D721Med (cell line): ENCODE measurements around the gene SELENON.

Source experiments
- DNase-seq: peaks from one replicate; pipeline ENCODE4 v3.0.0; 2011; ENCODE audit warnings: low spot score; ENCODE audit not compliant: insufficient read length
- FAIRE-seq: peaks from 2 replicates; lab custom pipeline; 2011; peaks lifted over from hg19 to GRCh38; lab: Jason Lieb, UNC
- TF ChIP-seq, protein P1 (sequence below): IDR thresholded peaks from 2 replicates; pipeline ENCODE4 v1.5.1; 2012; ENCODE audit warnings: mild to moderate bottlenecking, control low read depth; ENCODE audit not compliant: insufficient read depth; ENCODE audit errors: missing control alignments

Gene SELENON, protein sequence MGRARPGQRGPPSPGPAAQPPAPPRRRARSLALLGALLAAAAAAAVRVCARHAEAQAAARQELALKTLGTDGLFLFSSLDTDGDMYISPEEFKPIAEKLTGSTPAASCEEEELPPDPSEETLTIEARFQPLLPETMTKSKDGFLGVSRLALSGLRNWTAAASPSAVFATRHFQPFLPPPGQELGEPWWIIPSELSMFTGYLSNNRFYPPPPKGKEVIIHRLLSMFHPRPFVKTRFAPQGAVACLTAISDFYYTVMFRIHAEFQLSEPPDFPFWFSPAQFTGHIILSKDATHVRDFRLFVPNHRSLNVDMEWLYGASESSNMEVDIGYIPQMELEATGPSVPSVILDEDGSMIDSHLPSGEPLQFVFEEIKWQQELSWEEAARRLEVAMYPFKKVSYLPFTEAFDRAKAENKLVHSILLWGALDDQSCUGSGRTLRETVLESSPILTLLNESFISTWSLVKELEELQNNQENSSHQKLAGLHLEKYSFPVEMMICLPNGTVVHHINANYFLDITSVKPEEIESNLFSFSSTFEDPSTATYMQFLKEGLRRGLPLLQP

DNA sequence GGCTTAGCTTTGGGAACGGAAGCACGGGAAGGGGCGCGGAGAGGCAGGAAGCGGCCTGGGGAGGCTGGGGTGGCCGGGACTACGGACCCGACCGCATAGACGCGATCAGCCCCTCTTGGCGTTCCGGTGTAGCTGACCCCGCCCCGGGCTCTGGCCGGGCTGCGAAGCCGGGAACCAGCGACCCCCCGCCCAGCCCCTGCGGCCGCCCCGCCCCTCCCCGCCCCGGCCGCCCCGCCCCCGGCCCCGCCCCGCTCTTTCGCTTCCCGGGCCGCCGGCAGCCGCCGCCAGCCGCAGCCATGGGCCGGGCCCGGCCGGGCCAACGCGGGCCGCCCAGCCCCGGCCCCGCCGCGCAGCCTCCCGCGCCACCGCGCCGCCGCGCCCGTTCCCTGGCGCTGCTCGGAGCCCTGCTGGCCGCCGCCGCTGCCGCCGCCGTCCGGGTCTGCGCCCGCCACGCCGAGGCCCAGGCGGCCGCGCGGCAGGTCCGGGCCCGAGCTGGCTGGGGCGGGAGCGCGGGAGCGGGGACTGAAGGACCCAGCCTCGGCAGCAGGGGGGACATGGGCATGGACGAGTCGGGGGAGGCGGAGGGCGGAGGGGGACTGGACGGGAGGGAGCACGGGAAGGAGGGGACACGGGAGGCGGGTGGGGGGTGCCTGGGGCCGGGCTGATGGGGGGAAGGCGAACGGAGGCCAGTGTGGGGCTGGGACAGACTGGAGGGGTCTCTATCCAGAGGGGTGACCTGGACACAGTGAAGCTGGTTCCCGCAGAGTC is at the start of gene SELENON:
Gene SELENON, plus strand, starts transcription at position 259 of the 768 bp plus-strand sequence. Its CDS starts 38 bp downstream, at position 297.
- FAIRE-seq (no peak), DNase-seq (peak; percentile 58)
- TF ChIP-seq, protein P1, sequence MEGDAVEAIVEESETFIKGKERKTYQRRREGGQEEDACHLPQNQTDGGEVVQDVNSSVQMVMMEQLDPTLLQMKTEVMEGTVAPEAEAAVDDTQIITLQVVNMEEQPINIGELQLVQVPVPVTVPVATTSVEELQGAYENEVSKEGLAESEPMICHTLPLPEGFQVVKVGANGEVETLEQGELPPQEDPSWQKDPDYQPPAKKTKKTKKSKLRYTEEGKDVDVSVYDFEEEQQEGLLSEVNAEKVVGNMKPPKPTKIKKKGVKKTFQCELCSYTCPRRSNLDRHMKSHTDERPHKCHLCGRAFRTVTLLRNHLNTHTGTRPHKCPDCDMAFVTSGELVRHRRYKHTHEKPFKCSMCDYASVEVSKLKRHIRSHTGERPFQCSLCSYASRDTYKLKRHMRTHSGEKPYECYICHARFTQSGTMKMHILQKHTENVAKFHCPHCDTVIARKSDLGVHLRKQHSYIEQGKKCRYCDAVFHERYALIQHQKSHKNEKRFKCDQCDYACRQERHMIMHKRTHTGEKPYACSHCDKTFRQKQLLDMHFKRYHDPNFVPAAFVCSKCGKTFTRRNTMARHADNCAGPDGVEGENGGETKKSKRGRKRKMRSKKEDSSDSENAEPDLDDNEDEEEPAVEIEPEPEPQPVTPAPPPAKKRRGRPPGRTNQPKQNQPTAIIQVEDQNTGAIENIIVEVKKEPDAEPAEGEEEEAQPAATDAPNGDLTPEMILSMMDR = no peak

DNA sequence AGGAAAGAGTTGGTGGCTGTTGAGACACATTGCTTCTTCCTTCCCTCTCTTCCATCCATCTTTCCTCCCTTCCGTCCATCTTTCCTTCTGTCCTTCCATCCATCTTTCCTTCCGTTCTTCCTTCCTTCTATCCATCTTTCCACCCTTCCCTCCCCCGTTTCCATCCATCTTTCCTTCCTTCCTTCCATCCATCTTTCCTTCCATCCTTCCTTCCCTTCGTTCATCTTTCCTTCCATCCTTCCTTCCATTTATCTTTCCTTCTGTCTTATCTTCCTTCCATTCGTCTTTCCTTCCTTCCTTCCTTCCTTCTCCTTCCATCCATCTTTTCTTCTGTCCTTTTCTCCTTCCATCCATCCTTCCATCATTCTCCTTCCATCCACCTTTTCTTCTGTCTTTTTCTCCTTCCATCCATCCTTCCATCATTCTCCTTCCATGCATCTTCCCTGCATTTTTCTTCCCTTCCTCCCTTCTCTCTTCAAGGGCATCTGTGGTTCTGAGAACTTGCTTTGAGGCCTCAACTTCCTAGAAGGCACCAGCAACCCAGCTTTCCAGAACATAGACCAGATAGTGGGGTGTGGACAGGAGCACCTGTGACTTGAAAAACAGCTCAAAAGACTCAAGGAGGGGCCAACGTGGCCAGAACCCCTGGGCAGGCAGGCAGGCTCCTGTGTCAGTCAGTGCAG is 48.9 kb upstream of the SELENON start:
- FAIRE-seq = no peak
- TF ChIP-seq, protein P1 = no peak
- no peak for DNase-seq

DNA sequence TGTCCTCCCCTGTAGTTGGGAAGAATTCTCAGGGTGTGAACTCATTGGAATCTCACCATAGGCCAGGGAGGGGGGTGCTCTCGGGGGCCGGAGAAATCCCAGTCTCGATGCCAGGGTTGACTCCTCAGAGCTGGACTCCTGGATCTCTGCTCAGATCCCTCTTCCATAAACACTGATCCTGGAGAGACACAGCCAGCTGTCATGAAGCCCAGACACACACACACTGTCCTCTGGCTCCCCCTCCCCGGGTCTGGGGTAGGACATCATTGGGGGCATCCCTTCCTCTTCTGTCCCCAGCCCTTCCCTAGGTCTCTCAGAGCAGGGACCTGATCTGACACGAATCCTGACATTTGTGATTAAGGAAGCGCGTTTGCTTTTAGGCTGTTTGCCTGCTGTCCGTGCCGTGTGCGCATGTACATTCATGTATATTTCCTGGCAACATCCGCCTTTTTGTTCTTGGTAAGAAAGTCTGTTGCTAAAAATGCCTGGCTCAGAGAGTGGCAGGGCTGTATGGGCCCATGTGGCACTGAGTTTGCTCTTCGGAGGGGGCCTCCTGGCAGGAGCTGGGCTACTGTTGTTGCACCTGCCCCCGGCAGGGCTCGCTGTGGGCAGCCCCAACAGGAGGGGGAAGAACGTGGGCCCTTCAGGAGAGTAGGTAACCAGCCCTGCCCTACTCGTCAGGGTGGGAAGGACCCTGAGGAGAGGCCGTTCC is 45.4 kb upstream of the SELENON start:
- TF ChIP-seq, protein P1 = peak; percentile 2
- no peak for DNase-seq
- no peak for FAIRE-seq

DNA sequence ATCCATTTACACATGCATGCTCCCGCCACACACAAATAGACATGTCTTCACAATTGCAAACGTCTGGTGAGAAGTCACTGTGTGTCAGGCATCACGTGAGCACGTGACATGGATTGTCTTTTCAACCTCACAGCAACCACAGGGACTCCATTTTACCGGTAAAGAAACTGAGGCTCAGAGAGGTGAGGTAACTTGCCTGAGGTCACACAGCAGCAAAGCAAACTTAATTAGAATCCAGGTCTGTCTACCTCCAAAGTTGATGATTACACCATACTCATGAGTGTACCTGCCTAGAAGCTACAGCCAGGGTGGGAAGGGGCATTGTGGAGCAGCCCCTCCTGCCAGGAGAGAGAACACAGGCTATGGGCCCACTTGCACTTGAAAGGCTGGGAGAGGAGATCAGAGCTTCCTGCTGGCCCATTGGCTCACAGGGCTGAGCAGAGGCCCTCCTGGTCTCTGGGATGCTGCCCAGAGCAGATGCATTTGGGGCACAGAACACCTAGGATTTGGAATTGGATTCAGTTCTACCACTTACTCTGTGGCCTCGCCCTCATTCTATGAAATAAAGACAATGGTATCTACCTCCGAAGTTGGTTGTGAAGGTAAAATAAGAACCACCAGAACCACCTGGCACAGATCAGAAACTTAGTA is 44.4 kb upstream of the SELENON start:
- TF ChIP-seq, protein P1 = no peak
- FAIRE-seq = no peak
- DNase-seq = no peak

DNA sequence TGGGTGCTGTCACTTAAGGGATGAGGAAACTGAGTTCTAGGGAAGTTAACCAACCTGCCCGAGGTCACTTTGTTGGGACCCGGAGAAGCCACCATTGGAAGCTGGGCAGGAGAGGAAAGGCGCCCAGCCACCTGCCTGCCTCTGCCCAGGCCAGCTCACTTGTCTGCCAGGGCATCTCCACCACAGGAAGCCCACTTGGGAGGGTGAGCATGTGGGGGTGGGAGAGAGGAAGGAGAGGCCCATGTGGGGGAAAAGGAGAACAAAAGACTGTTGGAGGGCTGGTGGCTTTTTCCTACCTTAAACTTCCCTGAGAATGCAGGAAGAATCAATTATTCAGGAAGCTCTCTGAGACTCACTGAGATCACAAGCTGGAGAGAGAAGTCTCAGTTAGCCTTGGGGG is 43.8 kb upstream of the SELENON start:
- no peak for FAIRE-seq
- TF ChIP-seq, protein P1 = no peak
- DNase-seq = no peak

DNA sequence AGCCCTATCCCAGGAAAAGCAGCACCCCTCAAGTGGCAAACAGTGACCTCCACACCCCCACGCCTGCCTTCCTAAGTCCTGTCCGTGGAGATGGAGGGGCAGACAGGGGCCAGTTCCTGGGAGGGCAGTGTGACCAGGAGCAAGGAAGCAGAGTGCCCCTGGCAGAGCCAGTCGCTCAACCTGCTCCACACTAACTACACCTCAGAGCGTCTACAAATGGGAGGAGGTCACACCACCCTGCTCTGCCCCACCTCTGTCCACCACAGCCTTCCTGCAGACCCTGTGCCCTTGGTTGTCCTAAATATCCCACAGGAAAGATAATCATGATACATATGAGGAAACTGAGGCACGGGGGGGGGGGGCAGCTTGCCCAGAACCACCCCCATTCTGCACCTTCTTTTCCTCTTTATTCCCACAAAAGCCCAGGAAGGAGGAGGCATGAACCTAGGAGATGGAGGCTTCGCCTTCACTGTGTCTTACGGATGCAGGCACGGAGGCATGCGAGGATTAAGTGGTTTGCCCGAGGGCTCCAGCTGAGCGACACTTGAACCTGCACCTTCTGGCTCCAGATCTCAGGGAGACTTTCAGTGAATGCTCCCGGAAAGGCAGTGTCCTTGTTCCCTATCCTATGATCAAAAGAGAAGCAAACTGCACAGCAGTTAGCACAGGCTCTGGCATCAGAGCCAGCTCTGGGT is 42.7 kb upstream of the SELENON start:
- FAIRE-seq = no peak
- TF ChIP-seq, protein P1 = no peak
- DNase-seq = no peak
